HepG2 (cell line): ENCODE data around the gene CHI3L1. TPM values are rescaled to one million over a fixed set of nuclear protein-coding genes. Genes with fewer than 3 reads are reported as not detected.

ENCODE experiments used
- ATF7-NPFF ChIP-seq: sonication (generic); formaldehyde crosslinking; IDR thresholded peaks from 2 replicates; pipeline ENCODE4 v1.8.1; 2023; ENCODE audit warnings: mild to moderate bottlenecking, low read depth, missing genetic modification reagents, moderate library complexity
- BCL6 ChIP-seq: IDR thresholded peaks from 2 replicates; pipeline ENCODE4 v1.6.1; 2016; ENCODE audit warnings: missing genetic modification reagents, missing compliant biosample characterization
- CEBPG ChIP-seq: IDR thresholded peaks from 2 replicates; pipeline ENCODE4 v1.6.1; 2016
- FOXO4 ChIP-seq: sonication (generic); formaldehyde crosslinking; conservative IDR thresholded peaks from 2 replicates; pipeline ENCODE4 v1.8.1; 2023; ENCODE audit warnings: missing genetic modification reagents
- FOXP1 ChIP-seq, 2 experiments: fragments of 450-650 bp in 1 of 2; IDR thresholded peaks; 2 replicates each; pipeline ENCODE4 v1.6.1; 2017 to 2018; ENCODE audit warnings: antibody characterized with exemption in 1 of 2
- GATA4 ChIP-seq: sonication (generic); IDR thresholded peaks from 2 replicates; pipeline ENCODE4 v1.6.1; 2016; ENCODE audit warnings: antibody characterized with exemption, low read depth, borderline replicate concordance
- IRF1 ChIP-seq: sonication (generic); formaldehyde crosslinking; IDR thresholded peaks from 2 replicates; pipeline ENCODE4 v1.4.0; 2020; ENCODE audit warnings: low read depth, mild to moderate bottlenecking, missing genetic modification reagents
- JARID2 ChIP-seq: sonication (generic); formaldehyde crosslinking; IDR thresholded peaks from 2 replicates; pipeline ENCODE4 v1.8.1; 2023; ENCODE audit warnings: missing genetic modification reagents, inconsistent platforms; ENCODE audit not compliant: insufficient replicate concordance
- KDM3A ChIP-seq: IDR thresholded peaks from 2 replicates; pipeline ENCODE4 v1.6.1; 2018; ENCODE audit warnings: low read depth, missing compliant biosample characterization
- KLF9 ChIP-seq: IDR thresholded peaks from 2 replicates; pipeline ENCODE4 v1.6.1; 2016; ENCODE audit warnings: low read depth
- MED1 ChIP-seq: sonication (generic); formaldehyde crosslinking; IDR thresholded peaks from 2 replicates; pipeline ENCODE4 v1.4.0; 2020; ENCODE audit warnings: missing genetic modification reagents
- PBX2 ChIP-seq: IDR thresholded peaks from 2 replicates; pipeline ENCODE4 v1.6.1; 2016; ENCODE audit warnings: control low read depth
- PPARG ChIP-seq: conservative IDR thresholded peaks from 2 replicates; pipeline ENCODE4 v1.6.1; 2016; ENCODE audit warnings: missing biosample characterization, missing genetic modification reagents
- SKI ChIP-seq: fragments of 450-650 bp; IDR thresholded peaks from one replicate; pipeline ENCODE4 v1.6.1; 2018; ENCODE audit warnings: mild to moderate bottlenecking; ENCODE audit not compliant: partially characterized antibody
- SNAPC2 ChIP-seq: sonication (generic); formaldehyde crosslinking; IDR thresholded peaks from 2 replicates; pipeline ENCODE4 v1.8.1; 2022; ENCODE audit warnings: mild to moderate bottlenecking, missing genetic modification reagents
- TP53 ChIP-seq: sonication (generic); formaldehyde crosslinking; conservative IDR thresholded peaks from 2 replicates; pipeline ENCODE4 v1.4.0; 2020; ENCODE audit warnings: missing genetic modification reagents
- ZBTB7A ChIP-seq: sonication (generic); formaldehyde crosslinking; IDR thresholded peaks from 2 replicates; pipeline ENCODE4 v1.8.0; 2022; ENCODE audit warnings: mild to moderate bottlenecking, missing genetic modification reagents
- ZNF280D ChIP-seq: sonication (generic); formaldehyde crosslinking; IDR thresholded peaks from 2 replicates; pipeline ENCODE4 v1.5.1; 2020; ENCODE audit warnings: mild to moderate bottlenecking, missing genetic modification reagents
- ZNF512B ChIP-seq: sonication (generic); formaldehyde crosslinking; IDR thresholded peaks from 2 replicates; pipeline ENCODE4 v1.5.1; 2020; ENCODE audit warnings: missing genetic modification reagents, mild to moderate bottlenecking, borderline replicate concordance
- ZNF614 ChIP-seq: IDR thresholded peaks from 2 replicates; pipeline ENCODE4 v1.6.1; 2018; ENCODE audit warnings: missing biosample characterization, missing genetic modification reagents, inconsistent platforms, borderline replicate concordance
- ZNF629 ChIP-seq: sonication (generic); formaldehyde crosslinking; conservative IDR thresholded peaks from 2 replicates; pipeline ENCODE4 v1.5.0; 2020; ENCODE audit warnings: missing genetic modification reagents
- polyA plus RNA-seq, 8 experiments: library from polyadenylated mRNA; depleted of rRNA in 3 of 8; stranded (reverse) in 7 of 8; unstranded in 1 of 8; fragments of >200 nt; fragmentation: Illumina TruSeq in 4 of 8; extraction: Trizol in 4 of 8; gene quantifications; 2 replicates each; pipeline versions ENCODE4 v1.2.1 to v1.2.3, GENCODE V29; 2011 to 2016; ENCODE audit warnings: low read depth in 4 of 8, missing spikeins in 1 of 8, mixed read lengths in 1 of 8; ENCODE audit not compliant: insufficient read depth in 1 of 8
- total RNA-seq, 5 experiments: library from RNA; depleted of rRNA; stranded (reverse); fragments of >200 nt; fragmentation: Illumina TruSeq; extraction: Trizol; gene quantifications; 2 replicates each; pipeline ENCODE4 v1.2.3, GENCODE V29; 2016; ENCODE audit warnings: low read depth in 1 of 5

Gene CHI3L1
- total and polyA plus RNA-seq, 2 of the 13 experiments (the other 11 are each of a cell fraction or from before 2014, with no cell fraction given): 0.09 to 0.13 TPM

GRCh38 chr1:203210988-203211387, 24.5 kb upstream of the CHI3L1 start (continued):
- no peak for TF ChIP-seq KLF9
- no peak for TF ChIP-seq IRF1
- TF ChIP-seq ZNF280D (CRISPR knock-in tag): no peak
- no peak for TF ChIP-seq PPARG
- no peak for TF ChIP-seq TP53 (CRISPR knock-in tag)
- no peak for TF ChIP-seq PBX2 (CRISPR knock-in tag)
- TF ChIP-seq ZNF512B: no peak
- no peak for TF ChIP-seq ZBTB7A (CRISPR knock-in tag)
- TF ChIP-seq SKI: peak; percentile 32
- TF ChIP-seq GATA4: no peak
- TF ChIP-seq CEBPG: peak; percentile 88
- TF ChIP-seq SNAPC2: no peak
- TF ChIP-seq ZNF614: no peak
- TF ChIP-seq FOXO4 (CRISPR knock-in tag): no peak
- TF ChIP-seq MED1 (CRISPR knock-in tag): no peak
- no peak for TF ChIP-seq ZNF629 (CRISPR knock-in tag)
- peak; percentile 55; the same call in 1 of the 2 replicates for TF ChIP-seq BCL6
- no peak for TF ChIP-seq JARID2 (CRISPR knock-in tag)
- TF ChIP-seq FOXP1 (IDR thresholded peaks at IDR 0.05): no peak
- peak; percentile 29; the same call in 1 of the 2 replicates for TF ChIP-seq FOXP1 (CRISPR knock-in tag; IDR thresholded peaks at IDR 0.05)
- no peak for TF ChIP-seq ATF7-NPFF
- TF ChIP-seq KDM3A (CRISPR knock-in tag): no peak
